B cell (primary cell): Measurements from ENCODE around the gene SNRPB.

Source experiments
- CTCF ChIP-seq: fragments of 200-600 bp; IDR thresholded peaks from one replicate; pipeline ENCODE4 v1.8.0; 2022; ENCODE audit warnings: antibody characterized with exemption, mild to moderate bottlenecking
- EZH2 ChIP-seq: IDR thresholded peaks from 2 replicates; pipeline ENCODE4 v1.6.1; 2012; ENCODE audit warnings: borderline replicate concordance, low read depth, mild to moderate bottlenecking, moderate library complexity, low read length; ENCODE audit not compliant: insufficient read depth, poor library complexity, severe bottlenecking

- TF ChIP-seq CTCF (no peak), EZH2 (no peak)
These were observed 11.6 kb downstream of the SNRPB start for GRCh38 chr20:2458919-2459499.
